Mucosa of stomach (tissue), 1 donor: ENCODE data around the gene CCM2.

Source experiments
- H3K27me3 ChIP-seq: one replicate; pipeline ENCODE4 v1.7.0; 2013; ENCODE audit warnings: mild to moderate bottlenecking, low read length; ENCODE audit not compliant: control insufficient read depth, insufficient read depth
- H3K36me3 ChIP-seq: one replicate; pipeline ENCODE4 v1.7.0; 2013; ENCODE audit warnings: low read length; ENCODE audit not compliant: control insufficient read depth, insufficient read depth
- H3K4me1 ChIP-seq: one replicate; pipeline ENCODE4 v1.7.0; 2013; ENCODE audit warnings: mild to moderate bottlenecking, low read length; ENCODE audit not compliant: control insufficient read depth, insufficient read depth
- H3K4me3 ChIP-seq: one replicate; pipeline ENCODE4 v1.7.0; 2013; ENCODE audit warnings: low read length
- H3K9ac ChIP-seq: one replicate; pipeline ENCODE4 v1.7.0; 2013; ENCODE audit warnings: mild to moderate bottlenecking, low read length, moderate library complexity
- H3K9me3 ChIP-seq: one replicate; pipeline ENCODE4 v1.7.0; 2013; ENCODE audit warnings: mild to moderate bottlenecking, low read length, moderate library complexity; ENCODE audit not compliant: control insufficient read depth
- donor health status: Pancreatic carcinoma.

Gene CCM2

GRCh38 chr7:45080958-45081669 lies 81.1 kb downstream of the CCM2 start:
- Histone ChIP-seq H3K4me1 (no peaks in the 10 kb centered on the region), H3K4me3 (no peak overlapping the region), H3K36me3 (no peaks in the 10 kb centered on the region), H3K9ac (no peak overlapping the region), H3K27me3 (no peaks in the 10 kb centered on the region), H3K9me3 (no peaks in the 10 kb centered on the region)

- Histone ChIP-seq H3K4me3 (no peak overlapping the region), H3K36me3 (no peaks in the 10 kb centered on the region), H3K27me3 (no peaks in the 10 kb centered on the region), H3K9ac (no peak overlapping the region), H3K4me1 (no peaks in the 10 kb centered on the region), H3K9me3 (no peaks in the 10 kb centered on the region)
Observed at GRCh38 chr7:45081670-45081974, 81.6 kb downstream of the CCM2 start.

- Histone ChIP-seq H3K9me3 (no peaks in the 10 kb centered on the region), H3K4me1 (no peaks in the 10 kb centered on the region), H3K36me3 (no peaks in the 10 kb centered on the region), H3K27me3 (no peaks in the 10 kb centered on the region), H3K4me3 (no peak overlapping the region), H3K9ac (no peak overlapping the region)
Observed at GRCh38 chr7:45082031-45082830, 82.2 kb downstream of the CCM2 start.

DNA sequence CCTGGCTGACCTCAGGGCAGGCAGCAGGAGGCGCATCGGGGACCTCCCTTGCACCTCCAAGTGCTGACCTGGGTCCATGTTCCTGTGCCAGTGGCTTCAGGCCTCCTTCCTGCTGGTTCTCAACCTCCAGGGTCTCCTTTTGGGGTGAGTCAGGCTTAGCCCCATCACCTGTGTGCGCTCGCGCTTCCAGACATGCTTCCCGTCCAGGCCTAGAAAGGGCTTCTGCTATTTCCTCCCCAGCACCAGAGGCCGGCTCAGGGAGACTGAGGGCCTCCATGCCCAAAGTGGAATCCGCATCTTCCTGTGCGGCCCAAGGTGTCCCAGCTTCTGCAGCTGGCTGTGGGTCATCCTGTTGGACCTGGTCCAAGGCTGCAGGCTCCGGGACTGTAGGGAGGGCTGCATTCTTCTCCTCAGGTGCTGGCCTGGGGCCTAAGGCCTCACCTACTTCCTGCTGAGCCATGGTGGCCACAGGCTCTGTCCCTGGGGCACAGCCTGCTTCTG lies 82.9 kb downstream of the CCM2 start:
- no peak overlapping the region for H3K9ac ChIP-seq
- no peak overlapping the region for H3K4me3 ChIP-seq
- H3K4me1 ChIP-seq, result no peaks in the 10 kb centered on the region
- no peaks in the 10 kb centered on the region for H3K27me3 ChIP-seq
- no peaks in the 10 kb centered on the region for H3K9me3 ChIP-seq
- H3K36me3 ChIP-seq, result no peaks in the 10 kb centered on the region

GRCh38 chr7:45084336-45084735 lies 84.3 kb downstream of the CCM2 start:
- H3K27me3 ChIP-seq, result peaks cover 10% of the 10 kb centered on the region
- no peaks in the 10 kb centered on the region for H3K4me1 ChIP-seq
- H3K4me3 ChIP-seq, result no peak overlapping the region
- no peaks in the 10 kb centered on the region for H3K36me3 ChIP-seq
- no peak overlapping the region for H3K9ac ChIP-seq
- no peaks in the 10 kb centered on the region for H3K9me3 ChIP-seq

DNA sequence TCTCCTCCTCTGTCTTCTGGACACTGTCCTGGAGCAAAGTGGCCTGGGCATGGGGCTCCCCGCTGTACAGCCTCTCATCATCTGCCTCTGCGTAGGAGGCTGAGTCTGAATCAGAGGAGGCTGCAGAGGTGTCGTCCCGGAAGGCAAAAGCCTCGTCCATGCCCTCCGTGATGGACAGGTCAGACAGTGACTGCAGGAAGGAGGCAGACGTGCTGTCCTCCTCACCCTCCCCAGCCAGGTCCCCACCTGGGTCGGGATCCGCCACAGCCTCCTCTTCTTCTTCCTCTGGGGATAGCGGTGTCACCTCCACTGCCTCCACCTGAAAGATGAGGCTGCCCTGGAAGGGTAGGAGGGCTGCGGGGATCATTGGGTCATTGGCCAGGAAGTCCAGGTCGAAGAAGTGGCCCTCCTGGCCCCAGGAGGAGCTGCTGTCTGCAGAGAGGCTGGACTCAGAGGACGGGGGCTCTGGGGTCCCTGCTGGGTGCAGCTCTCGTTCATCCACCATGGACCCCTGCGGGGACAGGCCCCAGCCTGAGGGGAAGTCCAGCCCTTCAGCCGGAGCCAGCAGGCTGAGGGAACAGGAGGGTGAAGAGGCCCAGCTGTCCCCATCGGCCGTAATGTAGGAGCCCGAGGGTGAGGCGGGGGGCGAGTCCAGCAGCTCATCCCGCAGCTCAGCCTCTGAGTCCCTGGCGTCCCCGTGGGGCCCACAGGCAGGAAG lies 85.1 kb downstream of the CCM2 start:
- no peaks in the 10 kb centered on the region for H3K4me1 ChIP-seq
- H3K36me3 ChIP-seq, result no peaks in the 10 kb centered on the region
- no peaks in the 10 kb centered on the region for H3K9me3 ChIP-seq
- H3K9ac ChIP-seq, result no peak overlapping the region
- H3K27me3 ChIP-seq, result peaks cover 17% of the 10 kb centered on the region
- no peak overlapping the region for H3K4me3 ChIP-seq

GRCh38 chr7:45085619-45086200 lies 85.7 kb downstream of the CCM2 start:
- Histone ChIP-seq H3K4me1 (no peaks in the 10 kb centered on the region), H3K9ac (no peak overlapping the region), H3K27me3 (peaks cover 17% of the 10 kb centered on the region), H3K4me3 (no peak overlapping the region), H3K36me3 (no peaks in the 10 kb centered on the region), H3K9me3 (no peaks in the 10 kb centered on the region)

DNA sequence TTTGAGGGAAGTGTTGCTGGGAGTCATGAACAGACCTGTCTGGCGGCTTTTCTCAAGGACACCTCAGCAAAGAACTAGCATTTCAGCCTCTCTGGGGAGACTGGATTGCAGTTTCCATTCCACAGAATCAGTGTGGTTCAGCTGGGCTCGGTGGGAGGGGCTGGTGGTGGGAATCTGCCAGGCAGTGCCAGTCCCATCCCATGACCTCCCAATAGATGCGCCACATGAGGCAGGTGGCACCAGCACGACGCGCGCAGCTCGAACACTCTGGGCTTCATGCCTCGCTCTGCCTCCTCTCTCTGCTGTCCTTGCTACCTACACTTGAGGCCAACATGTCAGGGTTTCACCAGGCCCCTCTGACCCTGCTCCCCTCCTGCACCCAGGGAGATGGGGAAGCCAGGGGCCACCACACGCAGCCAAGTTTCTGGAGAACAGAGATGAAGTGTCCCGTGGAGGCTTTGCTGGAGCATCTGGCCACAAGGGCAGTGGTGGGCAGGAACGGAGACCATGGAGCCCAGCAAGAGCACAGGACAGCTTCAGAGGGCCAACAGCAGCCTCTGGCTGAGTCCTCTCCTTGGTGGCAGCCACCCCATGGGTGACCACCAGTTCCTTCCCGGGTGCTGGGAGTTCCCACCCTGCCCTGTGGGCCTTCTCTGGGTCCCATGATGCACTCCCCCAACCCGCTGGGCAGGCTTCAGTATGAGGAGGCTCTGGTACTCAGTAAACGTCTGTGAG lies 86.5 kb downstream of the CCM2 start:
- H3K4me3 ChIP-seq, result no peak overlapping the region
- no peaks in the 10 kb centered on the region for H3K36me3 ChIP-seq
- H3K9me3 ChIP-seq, result no peaks in the 10 kb centered on the region
- H3K9ac ChIP-seq, result no peak overlapping the region
- peaks cover 17% of the 10 kb centered on the region for H3K27me3 ChIP-seq
- no peaks in the 10 kb centered on the region for H3K4me1 ChIP-seq

DNA sequence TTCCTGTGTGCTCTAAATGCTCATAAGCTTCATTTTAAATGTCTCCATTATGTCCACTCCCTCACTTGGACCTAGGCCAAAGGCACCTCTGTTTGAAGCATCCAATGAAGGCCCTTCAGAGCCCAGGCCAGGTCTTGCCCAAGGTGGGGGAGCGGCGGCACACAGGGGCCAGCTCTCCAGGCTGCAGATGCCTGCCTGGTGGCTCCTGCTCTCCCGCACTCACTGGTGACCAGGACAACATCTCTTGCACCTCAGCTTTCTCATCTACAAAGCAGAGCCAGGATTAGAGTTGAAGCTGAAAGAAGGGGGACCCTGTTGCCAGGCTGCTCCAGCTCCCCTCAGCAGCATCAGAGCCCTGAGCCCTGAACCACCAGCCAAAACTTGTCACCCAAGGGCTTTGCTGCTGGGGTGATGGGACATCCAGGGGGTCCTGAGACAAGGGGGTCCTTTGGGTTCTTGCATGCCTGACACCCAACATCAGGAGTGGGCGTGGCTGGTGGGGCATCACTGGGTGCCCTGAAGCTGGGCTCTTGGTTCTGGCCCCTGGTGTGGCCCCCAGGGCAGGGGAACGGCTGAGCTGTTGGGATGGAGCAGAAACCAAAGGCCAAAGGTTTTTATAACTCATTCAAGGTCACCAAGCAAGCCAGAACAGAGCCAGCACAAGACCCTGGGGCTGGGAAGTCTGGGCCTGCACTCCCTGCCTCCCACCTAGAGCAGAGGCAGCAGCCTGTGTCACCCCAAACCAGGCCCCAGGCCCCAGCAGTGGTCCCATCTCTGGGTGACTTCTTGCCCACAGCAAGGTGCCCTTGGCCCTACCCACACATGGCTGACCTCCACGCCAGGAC lies 87.5 kb downstream of the CCM2 start:
- Histone ChIP-seq H3K27me3 (peaks cover 17% of the 10 kb centered on the region), H3K4me1 (no peaks in the 10 kb centered on the region), H3K9ac (no peak overlapping the region), H3K4me3 (no peak overlapping the region), H3K9me3 (no peaks in the 10 kb centered on the region), H3K36me3 (no peaks in the 10 kb centered on the region)

DNA sequence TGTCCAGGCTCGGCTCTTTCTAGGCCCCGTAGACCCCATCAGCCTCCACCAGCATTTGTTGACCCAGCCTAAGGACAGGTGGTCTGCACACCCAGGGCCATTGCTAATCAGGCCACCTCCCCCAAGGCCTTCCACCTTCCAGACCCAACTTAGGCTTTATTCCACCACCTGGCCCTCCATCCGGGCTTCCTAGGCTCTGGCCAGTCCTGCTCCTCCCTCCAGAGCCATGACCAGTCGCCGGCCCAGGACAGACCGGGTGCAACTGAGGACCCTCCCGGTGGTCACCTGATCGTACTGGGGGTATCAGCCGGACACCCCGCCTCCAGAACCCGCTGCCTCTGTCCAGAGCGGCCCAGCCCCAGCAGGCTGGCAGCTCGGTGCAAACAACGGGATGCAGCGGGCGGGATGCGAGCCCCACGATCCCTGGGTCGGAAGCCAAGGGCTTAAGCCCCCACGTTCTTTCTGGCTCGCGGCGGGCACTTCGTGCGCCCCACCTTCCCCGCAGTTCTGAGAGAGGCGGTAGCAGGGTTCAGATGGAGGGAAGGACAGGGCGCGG lies 88.2 kb downstream of the CCM2 start:
- Histone ChIP-seq H3K4me1 (no peaks in the 10 kb centered on the region), H3K4me3 (no peak overlapping the region), H3K9ac (no peak overlapping the region), H3K27me3 (peaks cover 17% of the 10 kb centered on the region), H3K36me3 (no peaks in the 10 kb centered on the region), H3K9me3 (no peaks in the 10 kb centered on the region)
